M059J (cell line): ENCODE results near the gene CDX2. TPM values are rescaled to one million over a fixed set of nuclear protein-coding genes. Genes with fewer than 3 reads are reported as not detected.

Experiments
- DNase-seq: peaks from one replicate; pipeline ENCODE4 v3.0.0-alpha.2; 2012; ENCODE audit warnings: low read depth
- total RNA-seq: library from RNA; depleted of rRNA; stranded (reverse); fragments of >200 nt; shearing (Covaris generic); gene quantifications from 2 replicates; pipeline ENCODE4 v1.2.3, GENCODE V29; 2014

CDX2 gene
- total RNA-seq, 1 experiment from 2014 or later, result not detected

GRCh38 chr13:27928805-27929753 is 40.0 kb downstream of the CDX2 start:
- DNase-seq, result no peak

GRCh38 chr13:27928353-27928804 is 40.7 kb downstream of the CDX2 start:
- DNase-seq, result no peak

GRCh38 chr13:27927444-27928352 is 41.4 kb downstream of the CDX2 start:
- no peak for DNase-seq

DNA sequence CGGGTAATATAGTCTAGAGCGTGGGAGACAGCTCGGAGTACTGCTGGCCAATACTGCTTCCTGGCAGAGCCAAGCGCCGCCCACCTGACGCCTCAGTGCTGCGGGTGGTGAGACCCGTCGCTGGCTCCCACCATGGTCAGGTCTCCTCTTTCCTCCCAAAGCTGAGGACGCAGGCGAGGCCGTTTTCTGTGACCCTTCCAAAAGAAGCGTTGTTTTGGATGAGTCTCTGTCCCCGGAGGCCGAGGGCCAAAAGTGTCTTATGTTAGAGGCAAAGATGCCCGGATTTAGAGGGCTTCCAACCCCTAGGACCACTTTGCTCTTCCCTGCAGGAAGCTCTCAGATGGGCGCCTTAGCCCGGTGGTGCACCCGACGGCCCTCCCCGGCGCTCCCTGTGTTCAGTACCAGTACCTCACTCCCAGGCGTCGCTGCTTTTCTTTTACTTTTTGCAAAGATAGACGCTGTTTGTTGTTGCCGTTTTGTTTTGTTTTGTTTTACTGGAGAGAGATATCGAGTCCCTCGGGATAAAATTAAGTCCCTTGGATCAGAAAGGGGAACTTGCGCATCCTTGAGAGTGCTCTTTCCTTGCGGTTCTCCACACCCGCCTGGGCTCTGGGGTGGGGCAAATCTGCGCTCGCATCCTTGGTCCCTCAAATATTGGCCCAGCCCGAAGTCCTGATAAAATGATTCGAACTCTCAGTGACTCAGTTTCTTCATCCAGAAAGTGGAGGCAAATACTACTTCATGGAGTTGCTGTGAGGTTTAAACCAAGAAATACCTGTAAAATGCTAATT is 42.3 kb downstream of the CDX2 start:
- no peak for DNase-seq

GRCh38 chr13:27925220-27925991 is 43.7 kb downstream of the CDX2 start:
- DNase-seq, result no peak

- DNase-seq, result no peak
Observed at GRCh38 chr13:27924529-27925141, 44.5 kb downstream of the CDX2 start.

DNA sequence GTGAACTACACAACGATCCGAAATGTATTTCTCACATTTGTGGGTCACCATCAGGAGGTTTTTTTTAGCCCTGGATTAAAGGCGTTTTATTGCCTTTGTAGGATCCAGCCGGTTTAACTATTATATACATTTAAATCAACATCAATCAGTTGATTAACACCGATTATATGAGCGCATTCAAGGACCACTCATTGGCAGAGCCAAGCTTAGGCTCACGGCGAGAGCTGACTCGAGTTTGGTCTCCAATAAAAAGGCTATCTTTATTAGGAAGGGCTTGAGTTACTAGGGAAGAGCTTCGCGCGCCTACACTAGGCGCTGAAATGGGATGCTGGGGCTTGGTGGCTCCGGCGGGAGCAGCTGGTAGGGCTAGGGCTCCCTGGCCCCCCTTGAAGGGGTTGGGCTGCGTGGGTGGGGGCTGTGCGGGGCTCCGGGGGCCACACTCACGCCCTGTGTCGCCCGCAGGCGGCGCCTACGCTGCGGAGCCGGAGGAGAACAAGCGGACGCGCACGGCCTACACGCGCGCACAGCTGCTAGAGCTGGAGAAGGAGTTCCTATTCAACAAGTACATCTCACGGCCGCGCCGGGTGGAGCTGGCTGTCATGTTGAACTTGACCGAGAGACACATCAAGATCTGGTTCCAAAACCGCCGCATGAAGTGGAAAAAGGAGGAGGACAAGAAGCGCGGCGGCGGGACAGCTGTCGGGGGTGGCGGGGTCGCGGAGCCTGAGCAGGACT is 45.2 kb downstream of the CDX2 start:
- DNase-seq, result no peak

DNA sequence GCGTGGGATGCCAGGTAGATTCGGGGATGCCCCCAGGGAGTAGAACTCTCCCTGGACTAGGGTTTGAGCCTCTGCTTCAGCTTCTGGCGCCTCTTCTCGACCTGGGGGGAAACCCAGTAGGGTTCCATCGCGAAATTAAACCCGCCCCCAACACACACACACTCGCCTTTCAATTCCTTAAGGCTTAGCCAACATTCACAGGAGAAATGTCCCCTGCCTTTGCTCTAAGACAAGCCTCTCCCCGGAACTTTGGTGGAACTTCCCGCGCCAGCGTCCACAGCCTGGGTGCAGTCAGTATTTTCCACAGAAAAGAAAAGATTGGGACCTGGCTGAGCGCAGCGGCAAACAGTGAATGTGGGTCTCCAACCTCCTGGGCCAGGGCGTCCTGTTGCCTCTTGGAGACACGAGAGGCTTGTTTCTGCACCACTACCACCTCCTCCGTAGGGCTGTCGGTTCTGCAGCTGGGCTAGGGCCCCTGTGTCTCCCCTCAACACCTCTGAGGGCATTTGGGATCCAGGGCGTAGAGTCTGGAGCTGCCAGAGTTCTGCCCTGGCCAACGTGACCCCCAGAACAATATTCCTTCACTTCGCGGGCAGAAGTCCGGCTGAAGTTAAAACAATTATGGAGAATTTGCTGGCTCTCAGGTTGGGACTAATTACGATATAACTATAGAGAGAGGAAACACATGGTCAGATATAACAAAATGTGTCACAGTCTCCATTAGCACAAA is 46.1 kb downstream of the CDX2 start:
- no peak for DNase-seq

DNA sequence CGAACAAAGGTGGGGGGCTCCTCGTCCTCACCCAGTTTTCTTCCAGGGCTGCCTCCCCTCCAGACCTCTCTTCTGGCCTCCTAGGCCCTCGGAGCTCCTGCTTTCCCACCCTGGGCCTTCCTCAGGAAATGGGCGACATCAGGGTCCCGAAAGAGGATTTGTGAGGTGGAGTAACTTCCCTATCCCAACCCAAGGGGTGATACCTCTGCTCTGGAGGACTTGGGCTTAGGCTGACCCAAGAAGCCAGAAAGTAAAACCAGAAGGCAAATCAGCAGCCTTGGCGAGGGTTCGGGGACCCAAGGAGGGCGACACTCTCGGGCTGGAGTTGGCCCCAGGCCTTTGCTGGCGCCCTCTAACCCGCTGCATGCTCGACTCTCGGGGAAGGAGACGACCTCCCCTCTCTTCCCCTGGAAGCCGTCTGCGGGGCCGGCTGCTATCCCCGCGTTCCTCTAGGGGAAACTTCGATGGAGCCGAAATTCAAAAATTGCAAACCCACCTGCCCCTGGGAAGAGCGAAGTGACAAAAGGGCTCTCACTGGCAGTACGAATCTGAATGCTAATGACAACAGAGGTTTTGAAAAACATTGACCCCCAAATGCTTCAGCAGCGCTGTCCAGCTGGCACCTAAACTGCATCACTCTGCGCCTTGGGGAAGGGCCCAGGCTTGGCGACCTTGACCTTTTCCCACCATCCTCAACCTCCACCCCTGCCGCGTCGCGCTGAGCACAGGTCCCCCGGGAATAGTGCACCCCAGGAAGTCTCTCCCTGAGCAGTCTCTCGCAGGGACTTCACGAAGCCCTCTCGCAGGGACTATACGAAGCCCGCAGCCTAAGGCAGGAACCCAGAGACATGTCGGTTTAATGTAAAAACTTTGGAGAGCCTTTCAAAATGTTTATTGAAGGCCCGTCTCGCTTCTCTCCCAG is 46.9 kb downstream of the CDX2 start:
- DNase-seq, result no peak

DNA sequence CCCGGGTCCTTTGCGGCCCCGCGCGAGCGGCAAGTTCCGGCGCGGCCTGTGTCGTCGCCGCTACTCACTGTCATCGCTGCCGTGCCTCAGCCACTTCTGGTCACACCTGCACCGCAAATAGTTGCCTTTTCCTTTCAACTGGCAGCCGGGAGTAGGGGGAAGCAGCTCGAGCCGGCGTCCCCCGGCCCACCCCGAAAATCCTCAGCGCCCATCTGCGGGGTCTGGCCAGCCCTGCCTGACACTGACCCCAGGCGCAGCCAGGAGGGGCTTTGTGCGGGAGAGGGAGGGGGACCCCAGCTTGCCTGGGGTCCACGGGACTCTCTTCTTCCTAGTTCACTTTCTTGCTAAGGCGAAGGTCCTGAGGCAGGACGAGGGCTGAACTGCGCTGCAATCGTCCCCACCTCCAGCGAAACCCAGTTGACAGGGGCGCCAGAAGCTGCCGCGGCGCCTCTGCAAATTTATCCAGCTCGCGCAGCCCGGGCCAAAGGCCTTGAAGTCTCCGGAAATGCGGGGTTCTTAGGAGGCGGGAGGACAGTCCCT is 47.6 kb downstream of the CDX2 start:
- no peak for DNase-seq

- DNase-seq, result no peak
Observed at GRCh38 chr13:27920677-27921420, 48.3 kb downstream of the CDX2 start.

GRCh38 chr13:27919934-27920676 is 49.0 kb downstream of the CDX2 start, which contains the start of gene PDX1:
TSS of gene PDX1 (plus strand) at chr13:27920000. CDS start at chr13:27920139, 139 bp downstream.
- DNase-seq, result no peak

DNA sequence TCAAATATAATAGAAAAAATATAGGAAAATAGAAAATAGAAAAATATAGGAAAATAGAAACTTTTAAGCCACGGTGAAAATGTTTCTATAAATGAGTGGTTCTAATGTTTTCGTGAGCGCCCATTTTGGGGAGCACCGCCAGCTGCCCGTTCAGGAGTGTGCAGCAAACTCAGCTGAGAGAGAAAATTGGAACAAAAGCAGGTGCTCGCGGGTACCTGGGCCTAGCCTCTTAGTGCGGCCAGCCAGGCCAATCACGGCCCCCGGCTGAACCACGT is 49.5 kb downstream of the CDX2 start:
- DNase-seq, result no peak

- DNase-seq, result no peak
Observed at GRCh38 chr13:27918918-27919658, 50.0 kb downstream of the CDX2 start.
